RWPE2 (cell line): Measurements from ENCODE around the gene GPSM1.
"Not testable (repeated sequence)": the region's sequence is repeated elsewhere in the genome, so short reads cannot be mapped to it uniquely, and the experiment has no call there.

ENCODE experiments used
- ATAC-seq: fragments of 200-7000 bp; cut with Tn5 transposase; 3 replicates; pipeline ENCODE4 v1.9.1; 2021; ENCODE audit warnings: low read depth
- DNase-seq: peaks from one replicate; pipeline ENCODE4 v3.0.0-alpha.2; 2020; ENCODE audit warnings: low spot score
- H3K27ac ChIP-seq: fragments of 450-650 bp; 2 replicates; pipeline ENCODE4 v1.5.1; 2017; ENCODE audit warnings: mild to moderate bottlenecking; ENCODE audit not compliant: poor library complexity, severe bottlenecking
- H3K27me3 ChIP-seq: fragments of 250-450 bp; sonication (Bioruptor Pico); 2 replicates; pipeline ENCODE4 v1.5.1; 2021; ENCODE audit warnings: mild to moderate bottlenecking, moderate library complexity; ENCODE audit not compliant: insufficient read depth, poor library complexity, severe bottlenecking
- H3K36me3 ChIP-seq: fragments of 250-450 bp; sonication (Bioruptor Pico); 2 replicates; pipeline ENCODE4 v1.5.1; 2020; ENCODE audit warnings: low read depth, mild to moderate bottlenecking, moderate library complexity
- H3K4me1 ChIP-seq: fragments of 250-450 bp; sonication (Bioruptor Pico); 2 replicates; pipeline ENCODE4 v1.5.1; 2021; ENCODE audit warnings: mild to moderate bottlenecking, moderate library complexity; ENCODE audit not compliant: insufficient read depth, poor library complexity, severe bottlenecking
- H3K4me3 ChIP-seq: fragments of 250-450 bp; sonication (Bioruptor Pico); 2 replicates; pipeline ENCODE4 v1.5.1; 2021; ENCODE audit warnings: mild to moderate bottlenecking, moderate library complexity; ENCODE audit not compliant: severe bottlenecking
- H3K9me3 ChIP-seq: fragments of 250-450 bp; sonication (Bioruptor Pico); 2 replicates; pipeline ENCODE4 v1.5.1; 2021; ENCODE audit warnings: mild to moderate bottlenecking, moderate library complexity; ENCODE audit not compliant: severe bottlenecking
- TF ChIP-seq, protein P1 (sequence below): fragments of 450-650 bp; IDR thresholded peaks from one replicate; pipeline ENCODE4 v1.5.1; 2017; ENCODE audit warnings: mild to moderate bottlenecking, moderate library complexity; ENCODE audit not compliant: poor library complexity, severe bottlenecking

Gene GPSM1

DNA sequence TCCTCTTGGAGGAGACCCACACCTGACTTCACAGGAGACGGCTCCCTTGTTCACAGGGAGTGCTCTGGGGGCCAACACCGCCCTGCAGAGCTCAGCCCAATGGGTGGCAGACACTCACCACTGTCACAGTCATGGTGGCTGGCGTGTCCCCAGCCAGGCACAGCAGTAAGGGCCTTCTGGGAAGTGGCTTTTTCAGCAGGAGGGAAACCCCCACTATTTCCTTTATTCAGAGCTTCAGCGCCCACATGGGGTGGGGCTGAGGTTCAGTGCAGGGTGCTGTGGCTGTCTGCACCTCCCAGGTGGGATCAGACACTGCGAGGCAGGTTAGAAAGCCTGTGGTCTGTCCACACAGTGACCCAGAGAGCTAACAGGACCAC is 76.2 kb downstream of the GPSM1 start:
- H3K27me3 ChIP-seq: no peaks in the 10 kb centered on the region
- H3K27ac ChIP-seq: no peak overlapping the region
- TF ChIP-seq, protein P1, sequence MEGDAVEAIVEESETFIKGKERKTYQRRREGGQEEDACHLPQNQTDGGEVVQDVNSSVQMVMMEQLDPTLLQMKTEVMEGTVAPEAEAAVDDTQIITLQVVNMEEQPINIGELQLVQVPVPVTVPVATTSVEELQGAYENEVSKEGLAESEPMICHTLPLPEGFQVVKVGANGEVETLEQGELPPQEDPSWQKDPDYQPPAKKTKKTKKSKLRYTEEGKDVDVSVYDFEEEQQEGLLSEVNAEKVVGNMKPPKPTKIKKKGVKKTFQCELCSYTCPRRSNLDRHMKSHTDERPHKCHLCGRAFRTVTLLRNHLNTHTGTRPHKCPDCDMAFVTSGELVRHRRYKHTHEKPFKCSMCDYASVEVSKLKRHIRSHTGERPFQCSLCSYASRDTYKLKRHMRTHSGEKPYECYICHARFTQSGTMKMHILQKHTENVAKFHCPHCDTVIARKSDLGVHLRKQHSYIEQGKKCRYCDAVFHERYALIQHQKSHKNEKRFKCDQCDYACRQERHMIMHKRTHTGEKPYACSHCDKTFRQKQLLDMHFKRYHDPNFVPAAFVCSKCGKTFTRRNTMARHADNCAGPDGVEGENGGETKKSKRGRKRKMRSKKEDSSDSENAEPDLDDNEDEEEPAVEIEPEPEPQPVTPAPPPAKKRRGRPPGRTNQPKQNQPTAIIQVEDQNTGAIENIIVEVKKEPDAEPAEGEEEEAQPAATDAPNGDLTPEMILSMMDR: no peak
- no peak overlapping the region for H3K4me3 ChIP-seq
- no peak for DNase-seq
- H3K4me1 ChIP-seq: no peaks in the 10 kb centered on the region
- H3K36me3 ChIP-seq: peaks cover 54% of the 10 kb centered on the region
- no peak for ATAC-seq
- H3K9me3 ChIP-seq: no peaks in the 10 kb centered on the region

- TF ChIP-seq, protein P1: no peak
- Histone ChIP-seq H3K4me3 (no peak overlapping the region), H3K4me1 (no peaks in the 10 kb centered on the region), H3K27me3 (no peaks in the 10 kb centered on the region), H3K36me3 (peaks cover 55% of the 10 kb centered on the region), H3K9me3 (no peaks in the 10 kb centered on the region), H3K27ac (no peak overlapping the region)
- DNase-seq (peak; percentile 48), ATAC-seq (no peak)
These were observed 76.8 kb downstream of the GPSM1 start for GRCh38 chr9:136403915-136404800.

- H3K36me3 ChIP-seq: peaks cover 55% of the 10 kb centered on the region
These were observed 77.4 kb downstream of the GPSM1 start for GRCh38 chr9:136404801-136405136.

GRCh38 chr9:136405481-136405880 is 78.1 kb downstream of the GPSM1 start:
- Histone ChIP-seq H3K27me3 (no peaks in the 10 kb centered on the region), H3K27ac (no peak overlapping the region), H3K36me3 (peaks cover 55% of the 10 kb centered on the region), H3K9me3 (no peaks in the 10 kb centered on the region), H3K4me3 (no peak overlapping the region), H3K4me1 (no peaks in the 10 kb centered on the region)
- TF ChIP-seq, protein P1: no peak
- no peak for DNase-seq
- no peak for ATAC-seq

More at GRCh38 chr9:136404801-136405136, 77.4 kb downstream of the GPSM1 start:
- H3K9me3 ChIP-seq: no peaks in the 10 kb centered on the region
- peak; percentile 47 for DNase-seq
- ATAC-seq: no peak
- H3K4me3 ChIP-seq: no peak overlapping the region
- no peaks in the 10 kb centered on the region for H3K27me3 ChIP-seq
- no peak overlapping the region for H3K27ac ChIP-seq
- no peaks in the 10 kb centered on the region for H3K4me1 ChIP-seq
- TF ChIP-seq, protein P1: no peak

DNA sequence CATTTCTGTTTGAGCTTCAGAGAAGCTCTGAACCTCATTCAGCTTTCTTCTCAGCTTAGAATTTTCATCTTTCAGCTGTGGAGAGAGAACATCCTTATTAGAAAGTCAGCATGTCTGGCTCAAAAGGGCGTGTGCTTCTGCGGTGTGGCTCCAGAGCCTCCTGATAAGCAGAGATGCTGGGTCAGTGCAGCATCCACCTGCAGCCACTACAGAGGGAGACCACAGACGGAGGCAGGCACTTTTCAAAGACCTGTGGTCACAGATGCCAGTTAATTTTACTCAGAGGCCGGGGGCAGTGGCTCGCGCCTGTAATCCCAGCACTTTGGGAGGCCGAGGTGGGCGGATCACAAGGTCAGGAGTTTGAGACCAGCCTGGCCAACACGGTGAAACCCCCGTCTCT is 78.6 kb downstream of the GPSM1 start:
- H3K36me3 ChIP-seq: peaks cover 55% of the 10 kb centered on the region
- H3K4me1 ChIP-seq, ATAC-seq: not testable (repeated sequence)

GRCh38 chr9:136407061-136407460 is 79.7 kb downstream of the GPSM1 start:
- H3K27ac ChIP-seq, H3K27me3 ChIP-seq, ATAC-seq, H3K9me3 ChIP-seq, H3K4me3 ChIP-seq, H3K4me1 ChIP-seq: not testable (repeated sequence)
- H3K36me3 ChIP-seq: peaks cover 56% of the 10 kb centered on the region
- DNase-seq: peak; percentile 49

More for the DNA sequence above, 78.6 kb downstream of the GPSM1 start:
- DNase-seq, H3K27ac ChIP-seq, H3K9me3 ChIP-seq, H3K4me3 ChIP-seq, H3K27me3 ChIP-seq: not testable (repeated sequence)
